ENCODE results near the gene VGLL4.

VGLL4 gene

GRCh38 chr3:11565932-11566331, 77.8 kb downstream of the VGLL4 start:
- no peak for DNase-seq (ENCODE audit: low spot score)

DNA sequence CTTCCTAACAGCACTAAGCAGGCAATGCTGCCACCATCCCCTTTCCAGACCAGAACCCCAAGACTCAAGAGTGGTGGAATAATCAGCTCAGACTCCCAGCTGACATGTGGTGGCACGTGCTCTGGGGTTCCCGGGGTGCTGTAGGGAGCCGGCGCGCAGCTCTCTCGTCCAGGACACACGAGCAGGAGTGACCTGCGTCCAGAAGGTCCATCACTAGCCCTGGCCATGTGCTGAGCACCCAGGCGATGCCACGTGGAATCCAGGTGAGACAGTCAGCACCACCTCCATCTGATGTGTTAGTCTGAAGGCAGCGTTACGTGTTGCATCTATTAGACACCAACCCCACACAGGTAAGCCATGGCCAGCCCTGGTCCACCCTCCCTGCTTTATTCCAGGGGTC, 78.2 kb downstream of the VGLL4 start:
- no peak for DNase-seq (ENCODE audit: low spot score)

DNA sequence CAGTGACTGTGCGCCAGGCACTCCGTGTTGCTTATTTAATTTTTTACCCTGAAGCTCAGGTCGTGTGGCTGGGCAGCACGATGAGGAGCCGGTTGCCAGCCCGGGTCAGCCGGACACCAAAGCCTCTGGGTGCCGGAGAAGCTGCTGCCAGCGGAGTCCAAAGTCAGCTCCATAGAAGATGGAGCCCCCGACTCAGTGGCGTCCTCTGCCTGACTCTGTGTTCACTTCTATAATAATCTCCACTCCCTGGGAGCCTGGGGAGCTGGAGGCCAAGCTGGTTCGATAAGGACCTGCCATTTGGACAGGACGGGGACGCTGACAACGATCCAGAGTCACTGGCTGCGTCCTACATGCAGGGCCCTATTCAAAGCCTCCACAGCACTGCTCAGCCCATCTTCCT, 78.6 kb downstream of the VGLL4 start:
- DNase-seq (ENCODE audit: low spot score): no peak

DNA sequence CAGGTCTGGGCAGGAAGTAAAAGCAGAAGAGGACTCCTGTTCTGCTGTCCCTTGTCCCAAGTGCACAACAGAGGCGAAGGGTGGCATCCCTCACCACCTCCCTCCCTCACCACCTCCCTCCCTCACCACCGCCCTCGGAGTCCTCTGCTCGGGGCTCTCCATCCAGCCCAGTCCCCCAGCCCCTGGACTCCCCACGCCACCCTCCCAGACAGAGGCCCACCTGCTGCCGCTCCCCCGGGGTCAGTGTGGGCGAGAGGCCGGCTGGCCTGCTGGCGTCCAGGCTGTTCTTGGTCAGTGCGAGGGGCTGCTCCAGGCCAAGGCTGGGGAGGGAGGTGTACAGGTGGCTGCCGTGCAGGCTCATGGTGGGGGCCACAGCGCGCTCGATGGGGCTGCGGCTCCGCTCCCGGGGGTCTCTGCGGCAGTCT, 79.1 kb downstream of the VGLL4 start:
- no peak for DNase-seq (ENCODE audit: low spot score)

GRCh38 chr3:11563865-11564185, 79.9 kb downstream of the VGLL4 start:
- no peak for DNase-seq (ENCODE audit: low spot score)

DNA sequence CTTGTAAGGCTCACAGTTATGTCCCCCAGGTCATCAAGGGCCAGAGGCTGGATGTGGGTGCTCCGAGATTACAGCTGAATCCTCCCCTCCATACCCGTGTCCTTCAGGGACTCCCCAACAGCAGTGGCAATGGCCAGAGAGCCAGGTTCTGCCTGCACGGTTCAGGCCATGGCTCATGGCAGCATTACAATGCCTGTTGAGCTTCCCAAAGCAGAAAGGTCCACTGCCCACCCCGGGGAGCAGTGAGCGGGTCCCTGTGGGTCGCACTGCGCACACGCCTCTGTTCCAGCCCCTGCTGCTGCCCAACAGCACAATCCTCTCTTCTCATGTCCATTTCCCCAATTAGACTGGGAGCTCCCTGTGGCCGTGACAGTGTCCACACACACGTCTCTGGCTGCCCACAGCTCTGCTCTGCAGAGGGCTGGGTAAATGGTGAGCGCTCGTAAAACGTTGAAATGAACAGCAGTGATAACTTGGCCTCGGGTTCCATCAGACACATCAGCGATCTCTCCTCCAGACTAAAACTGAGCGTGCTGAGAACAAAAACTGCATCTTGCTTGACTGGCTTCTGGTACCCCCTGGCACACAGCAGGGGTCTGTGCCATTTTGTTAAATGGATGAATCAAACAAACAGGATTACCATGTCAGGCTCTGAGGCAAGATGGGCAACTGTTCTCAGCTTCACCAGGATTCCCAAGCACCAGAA, 80.4 kb downstream of the VGLL4 start:
- DNase-seq (ENCODE audit: low spot score): no peak

- DNase-seq (ENCODE audit: low spot score): no peak
Measured at GRCh38 chr3:11562277-11562881, 81.3 kb downstream of the VGLL4 start.

DNA sequence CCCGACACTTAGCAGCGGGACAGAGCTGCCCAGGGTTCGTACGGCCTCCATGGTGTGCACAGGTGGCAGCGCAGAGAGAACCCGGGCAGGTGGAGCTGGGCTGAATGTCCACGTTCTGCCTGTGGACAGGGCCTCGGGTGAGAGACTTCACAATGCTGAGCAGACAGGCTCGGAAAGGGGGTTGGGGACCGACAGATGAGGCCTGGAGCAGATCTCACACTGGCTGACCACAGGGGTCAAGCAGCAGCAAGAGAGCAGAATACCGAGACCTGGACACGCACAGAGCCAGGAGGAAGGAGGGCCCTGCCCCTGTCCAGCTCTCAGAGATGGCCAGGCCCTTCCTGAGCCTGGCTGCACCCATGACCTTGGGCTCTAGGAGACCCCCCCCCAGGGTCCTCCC, 83.0 kb downstream of the VGLL4 start:
- no peak for DNase-seq (ENCODE audit: low spot score)

GRCh38 chr3:11559816-11560633, 83.7 kb downstream of the VGLL4 start:
- DNase-seq (ENCODE audit: low spot score): no peak

- no peak for DNase-seq (ENCODE audit: low spot score)
Measured at GRCh38 chr3:11558918-11559815, 84.5 kb downstream of the VGLL4 start.

DNA sequence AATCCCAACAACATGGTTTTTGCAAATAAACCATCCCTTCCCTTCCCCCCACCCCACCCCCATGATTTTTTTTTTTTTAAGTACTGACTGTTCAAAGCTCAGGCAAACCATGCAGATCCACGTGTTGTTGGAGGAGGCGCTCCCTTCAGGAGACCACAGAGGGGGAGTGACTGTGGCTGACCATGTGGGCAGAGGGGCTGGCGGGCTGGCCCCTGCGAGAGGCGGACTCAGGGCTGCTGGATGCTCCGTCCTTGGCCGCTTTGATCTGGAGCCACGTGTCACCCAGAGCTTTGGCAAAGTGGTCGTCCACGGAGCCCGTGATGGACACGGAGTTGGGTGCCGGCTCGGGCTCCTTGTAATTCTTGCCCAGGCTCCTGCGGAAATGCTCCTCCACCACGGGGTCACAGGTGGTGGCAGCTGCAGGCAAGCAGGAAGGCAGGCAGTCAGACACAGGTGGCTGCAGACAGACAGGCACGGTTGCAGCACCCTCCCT, 85.3 kb downstream of the VGLL4 start:
- DNase-seq (ENCODE audit: low spot score): no peak

- DNase-seq (ENCODE audit: low spot score): no peak
Measured at GRCh38 chr3:11558002-11558401, 85.7 kb downstream of the VGLL4 start.

GRCh38 chr3:11556851-11557644, 86.7 kb downstream of the VGLL4 start:
- DNase-seq (ENCODE audit: low spot score): no peak

DNA sequence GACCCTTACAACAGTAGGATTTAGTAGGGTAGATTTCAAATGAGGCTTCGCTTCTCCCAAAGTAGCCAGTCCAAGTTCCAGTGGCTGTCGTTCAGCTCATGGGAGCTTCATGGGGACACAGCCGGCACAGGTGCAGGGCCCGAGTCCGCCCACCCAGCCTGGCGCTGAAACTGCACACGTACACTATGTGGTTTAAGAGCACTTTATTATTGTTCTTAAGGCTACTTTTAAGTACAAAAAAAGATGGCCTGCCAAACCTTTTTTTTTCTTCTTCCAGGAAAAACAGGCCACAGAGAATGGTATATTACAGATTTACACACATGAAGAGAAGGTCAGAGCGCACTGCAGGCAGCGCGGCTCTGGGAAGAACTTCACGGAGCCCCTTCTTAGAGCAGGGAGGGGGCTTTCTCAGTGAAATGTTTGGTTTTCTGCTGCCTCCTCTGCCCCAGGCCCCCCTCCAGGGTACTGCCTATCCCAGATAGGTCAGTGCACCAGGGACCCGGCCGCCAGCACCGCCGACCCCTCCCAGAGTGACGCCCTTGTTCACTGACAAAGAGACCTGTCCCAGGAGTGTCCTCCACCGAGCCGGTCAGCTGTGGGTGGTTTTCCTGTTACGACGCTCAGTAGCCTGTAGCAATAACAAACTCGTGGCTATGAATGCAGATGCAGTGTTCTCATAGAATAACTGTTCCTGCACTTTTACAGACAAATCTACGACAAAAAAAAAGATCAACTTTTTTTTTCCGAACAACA, 87.7 kb downstream of the VGLL4 start:
- DNase-seq (ENCODE audit: low spot score): no peak

DNA sequence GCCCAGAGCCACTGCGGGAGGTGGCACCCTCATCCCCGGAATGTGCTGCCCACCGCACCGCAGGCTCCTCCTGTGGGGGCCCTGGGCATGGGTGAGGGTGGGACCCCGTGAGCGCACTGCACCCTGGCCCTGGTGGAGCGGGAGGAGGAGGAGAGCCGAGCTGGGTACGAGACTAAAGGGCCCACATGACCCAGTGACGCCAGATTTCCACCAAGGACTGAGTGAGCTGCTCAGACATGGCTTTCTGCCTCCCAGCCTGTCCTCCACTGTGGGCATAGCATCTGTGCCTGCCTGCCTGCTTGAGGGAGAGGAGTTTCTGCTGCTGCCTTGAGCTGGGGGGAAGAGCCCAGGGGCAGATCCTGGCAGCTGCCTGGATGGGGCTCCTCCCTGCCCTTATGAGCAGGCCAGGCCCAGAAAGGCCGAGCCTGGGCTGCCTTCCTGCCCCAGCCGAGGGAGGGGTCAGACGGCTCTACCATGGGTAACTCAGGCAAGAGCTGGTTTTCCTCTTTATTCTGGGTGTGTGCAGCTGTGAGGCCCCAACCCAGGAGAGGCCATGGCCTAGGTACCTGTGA, 88.4 kb downstream of the VGLL4 start:
- no peak for DNase-seq (ENCODE audit: low spot score)

- no peak for DNase-seq (ENCODE audit: low spot score)
Measured at GRCh38 chr3:11554666-11555065, 89.0 kb downstream of the VGLL4 start.

- DNase-seq (ENCODE audit: low spot score): no peak
Measured at GRCh38 chr3:11554236-11554610, 89.5 kb downstream of the VGLL4 start.

- no peak for DNase-seq (ENCODE audit: low spot score)
Measured at GRCh38 chr3:11553436-11554235, 90.1 kb downstream of the VGLL4 start.
